H9 (cell line): Measurements from ENCODE around the gene CLEC18C. TPM values are rescaled to one million over a fixed set of nuclear protein-coding genes. Genes with fewer than 3 reads are reported as not detected.
A peak's percentile ranks its signal among the peaks of the same experiment; 100 is the strongest.
"Not testable (repeated sequence)": the region's sequence is repeated elsewhere in the genome, so short reads cannot be mapped to it uniquely, and the experiment has no call there.

ENCODE experiments used
- DNase-seq: peaks from one replicate; pipeline ENCODE4 v3.0.0-alpha.2; 2017
- H2AFZ ChIP-seq: one replicate; pipeline ENCODE4 v1.6.1; 2013; ENCODE audit warnings: mild to moderate bottlenecking, low read length, control low read depth, moderate library complexity
- H2AK5ac ChIP-seq: 2 replicates; pipeline ENCODE4 v1.6.1; 2013; ENCODE audit warnings: low read length, control low read depth, mixed read lengths; ENCODE audit not compliant: insufficient read length
- H2BK120ac ChIP-seq: one replicate; pipeline ENCODE4 v1.6.1; 2013; ENCODE audit warnings: low read depth, mild to moderate bottlenecking, low read length, control low read depth, inconsistent platforms; ENCODE audit not compliant: poor library complexity, severe bottlenecking
- H2BK12ac ChIP-seq: 2 replicates; pipeline ENCODE4 v1.6.1; 2013; ENCODE audit warnings: low read length, control low read depth, mixed read lengths, low read depth; ENCODE audit not compliant: insufficient read length
- H2BK15ac ChIP-seq: 2 replicates; pipeline ENCODE4 v1.6.1; 2013; ENCODE audit warnings: low read depth, low read length, control low read depth
- H2BK20ac ChIP-seq: one replicate; pipeline ENCODE4 v1.6.1; 2013; ENCODE audit warnings: low read depth, mild to moderate bottlenecking, low read length, control low read depth, inconsistent platforms; ENCODE audit not compliant: poor library complexity, severe bottlenecking
- H2BK5ac ChIP-seq: 2 replicates; pipeline ENCODE4 v1.6.1; 2013; ENCODE audit warnings: low read length, control low read depth, mixed read lengths; ENCODE audit not compliant: insufficient read length
- H3K14ac ChIP-seq: 2 replicates; pipeline ENCODE4 v1.6.1; 2013; ENCODE audit warnings: low read length, control low read depth; ENCODE audit not compliant: insufficient read depth
- H3K18ac ChIP-seq: 2 replicates; pipeline ENCODE4 v1.6.1; 2013; ENCODE audit warnings: low read depth, mild to moderate bottlenecking, mixed read lengths, low read length, control low read depth; ENCODE audit not compliant: insufficient read length
- H3K23ac ChIP-seq: 2 replicates; pipeline ENCODE4 v1.6.1; 2013; ENCODE audit warnings: low read length, control low read depth, mixed read lengths, low read depth; ENCODE audit not compliant: insufficient read length
- H3K23me2 ChIP-seq: 2 replicates; pipeline ENCODE4 v1.6.1; 2013; ENCODE audit warnings: low read depth, mild to moderate bottlenecking, mixed read lengths, low read length, control low read depth; ENCODE audit not compliant: insufficient read length, poor library complexity, severe bottlenecking
- H3K27ac ChIP-seq: 2 replicates; pipeline ENCODE4 v1.5.1; 2013; ENCODE audit warnings: low read length, control low read depth, mixed read lengths, low read depth; ENCODE audit not compliant: insufficient read length
- H3K27me3 ChIP-seq: 2 replicates; pipeline ENCODE4 v1.6.1; 2013; ENCODE audit warnings: low read length, control low read depth, inconsistent platforms; ENCODE audit not compliant: insufficient read depth
- H3K4ac ChIP-seq: 2 replicates; pipeline ENCODE4 v1.6.1; 2013; ENCODE audit warnings: low read depth, mild to moderate bottlenecking, control low read depth, inconsistent platforms, low read length, moderate library complexity
- H3K4me1 ChIP-seq: 2 replicates; pipeline ENCODE4 v1.6.1; 2013; ENCODE audit warnings: low read length, control low read depth, inconsistent platforms; ENCODE audit not compliant: insufficient read depth
- H3K4me2 ChIP-seq: 2 replicates; pipeline ENCODE4 v1.6.1; 2013; ENCODE audit warnings: low read length, control low read depth, mixed read lengths; ENCODE audit not compliant: insufficient read length, insufficient read depth
- H3K56ac ChIP-seq: 2 replicates; pipeline ENCODE4 v1.6.1; 2013; ENCODE audit warnings: low read depth, mild to moderate bottlenecking, mixed read lengths, low read length, control low read depth; ENCODE audit not compliant: insufficient read length
- H3K79me1 ChIP-seq: 2 replicates; pipeline ENCODE4 v1.6.1; 2013; ENCODE audit warnings: low read depth, mild to moderate bottlenecking, moderate library complexity, low read length, control low read depth, inconsistent platforms; ENCODE audit not compliant: insufficient read depth, poor library complexity, severe bottlenecking
- H3K79me2 ChIP-seq: 2 replicates; pipeline ENCODE4 v1.6.1; 2013; ENCODE audit warnings: low read length, control low read depth, inconsistent platforms; ENCODE audit not compliant: insufficient read depth
- H3K9ac ChIP-seq: 2 replicates; pipeline ENCODE4 v1.6.1; 2013; ENCODE audit warnings: low read length, control low read depth, mixed read lengths; ENCODE audit not compliant: insufficient read length; ENCODE audit errors: extremely low read depth
- H3K9me3 ChIP-seq: one replicate; pipeline ENCODE4 v1.6.1; 2013; ENCODE audit warnings: low read depth, low read length, inconsistent platforms; ENCODE audit not compliant: control insufficient read depth
- H3T11ph ChIP-seq: one replicate; pipeline ENCODE4 v1.6.1; 2013; ENCODE audit warnings: mild to moderate bottlenecking, low read length, control low read depth, inconsistent platforms
- H4K20me1 ChIP-seq: one replicate; pipeline ENCODE4 v1.6.1; 2013; ENCODE audit not compliant: control insufficient read depth, insufficient read length, insufficient read depth
- H4K5ac ChIP-seq: 2 replicates; pipeline ENCODE4 v1.6.1; 2013; ENCODE audit warnings: low read depth, mild to moderate bottlenecking, mixed read lengths, low read length, control low read depth; ENCODE audit not compliant: insufficient read length
- H4K8ac ChIP-seq: replicated peaks from 2 replicates; pipeline ENCODE4 v1.6.1; 2013; ENCODE audit warnings: low read length, control low read depth, mixed read lengths, low read depth; ENCODE audit not compliant: insufficient read length
- H4K91ac ChIP-seq: 2 replicates; pipeline ENCODE4 v1.6.1; 2013; ENCODE audit warnings: low read depth, mild to moderate bottlenecking, moderate library complexity, mixed read lengths, low read length, control low read depth; ENCODE audit not compliant: insufficient read length
- H3K27ac Mint-ChIP-seq, 3 experiments: 2 replicates in 2 of 3; 3 replicates in 1 of 3; pipeline ENCODE4 v1.8.0; 2020 to 2021; ENCODE audit warnings: mixed read lengths in 3 of 3, mild to moderate bottlenecking in 1 of 3, moderate library complexity in 1 of 3
- H3K27me3 Mint-ChIP-seq: 2 replicates; pipeline ENCODE4 v1.8.0; 2021; ENCODE audit warnings: low read depth, mild to moderate bottlenecking, moderate library complexity, mixed read lengths
- H3K36me3 Mint-ChIP-seq, 3 experiments: 2 replicates in 2 of 3; 3 replicates in 1 of 3; pipeline ENCODE4 v1.8.0; 2020 to 2021; ENCODE audit warnings: low read depth in 3 of 3, mixed read lengths in 3 of 3; ENCODE audit not compliant: insufficient read depth in 1 of 3
- H3K4me1 Mint-ChIP-seq, 2 experiments: 2 replicates each; pipeline ENCODE4 v1.8.0; 2020; ENCODE audit warnings: mixed read lengths in 2 of 2
- H3K4me3 Mint-ChIP-seq, 2 experiments: 2 replicates in 1 of 2; 3 replicates in 1 of 2; pipeline ENCODE4 v1.8.0; 2020 to 2021; ENCODE audit warnings: mild to moderate bottlenecking in 2 of 2, mixed read lengths in 2 of 2, moderate library complexity in 1 of 2
- H3K9me3 Mint-ChIP-seq, 2 experiments: 2 replicates in 1 of 2; 3 replicates in 1 of 2; pipeline ENCODE4 v1.8.0; 2020; ENCODE audit warnings: mild to moderate bottlenecking in 2 of 2, mixed read lengths in 2 of 2, moderate library complexity in 1 of 2
- WGBS: extraction: QIAGEN DNeasy Blood & Tissue Kit; methylation state at CpG from one replicate; pipeline ENCODE4 v1.1.7; 2013; ENCODE audit warnings: missing lambda C conversion rate, low lambda C conversion rate, mixed read lengths; ENCODE audit not compliant: insufficient read length; ENCODE audit errors: extremely low coverage; 5-methylcytosine and 5-hydroxymethylcytosine counted together
- total RNA-seq: library from RNA; stranded (reverse); gene quantifications from 2 replicates; pipeline ENCODE4 v1.2.1, GENCODE V29; 2021

CLEC18C gene
- total RNA-seq, 1 experiment from 2014 or later = 0.11 TPM

DNA sequence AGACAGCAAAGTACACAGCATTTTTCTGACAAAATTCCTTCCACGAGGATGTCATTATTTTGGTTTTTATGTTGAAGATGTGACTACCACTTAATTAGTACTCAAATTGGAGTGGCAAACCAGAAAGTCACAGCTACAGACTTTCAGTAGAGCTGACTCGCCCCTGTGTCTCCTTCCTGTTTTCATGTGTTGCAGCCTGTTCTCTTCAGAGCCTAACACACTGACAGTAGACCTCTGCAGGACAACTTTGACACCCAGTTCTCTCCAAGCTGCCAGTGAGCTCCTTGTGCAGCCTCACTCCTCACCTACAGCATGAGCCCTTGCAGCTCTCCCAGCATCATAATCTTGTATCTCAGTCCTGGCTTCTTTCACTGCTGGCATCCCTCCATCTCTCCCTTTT, 49.0 kb downstream of the CLEC18C start:
- H4K8ac ChIP-seq, H3K4me3 Mint-ChIP-seq, DNase-seq, H3K79me1 ChIP-seq, H3K4ac ChIP-seq, H3K4me2 ChIP-seq, H2BK5ac ChIP-seq, H3K4me1 Mint-ChIP-seq, H3K27ac ChIP-seq, H2AFZ ChIP-seq, H2AK5ac ChIP-seq, H3K4me1 ChIP-seq, H3K9me3 Mint-ChIP-seq, H4K5ac ChIP-seq, H2BK20ac ChIP-seq, H3K14ac ChIP-seq, H3K23ac ChIP-seq, H2BK15ac ChIP-seq, H3K23me2 ChIP-seq, H3K9ac ChIP-seq, H3K27me3 ChIP-seq, H3K9me3 ChIP-seq, H4K20me1 ChIP-seq, H3K27ac Mint-ChIP-seq, H3T11ph ChIP-seq, H2BK12ac ChIP-seq, H3K18ac ChIP-seq, H3K56ac ChIP-seq, H3K27me3 Mint-ChIP-seq, H3K79me2 ChIP-seq, H2BK120ac ChIP-seq, H4K91ac ChIP-seq: not testable (repeated sequence)
- WGBS = no CpG with 5 or more reads among the region's 2 CpGs
- H3K36me3 Mint-ChIP-seq = peaks cover 15 to 50% (median 17%) of the 10 kb centered on the region in 3 experiments; a peak in 5 of 7 replicates

DNA sequence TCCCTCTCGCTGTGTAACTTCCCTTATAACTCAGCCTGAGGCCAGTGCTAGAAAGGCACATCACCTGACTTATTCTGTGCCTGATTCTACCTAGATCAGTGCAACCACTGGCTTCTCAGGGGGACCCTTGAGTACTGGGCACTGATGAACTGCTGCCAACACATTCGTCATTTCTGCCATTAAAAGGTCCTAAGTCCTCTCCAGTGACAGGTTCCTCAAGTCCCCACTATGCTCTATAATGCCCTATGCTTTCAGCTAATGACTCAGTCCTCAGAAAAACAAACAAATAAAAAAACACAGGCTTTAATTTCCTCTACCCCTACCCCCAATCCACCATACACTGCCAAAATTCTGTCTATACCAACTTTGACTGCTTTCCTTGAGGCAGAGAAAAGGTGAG, 49.6 kb downstream of the CLEC18C start:
- peaks cover 15 to 54% (median 17%) of the 10 kb centered on the region in 3 experiments; a peak in 5 of 7 replicates for H3K36me3 Mint-ChIP-seq
- not testable (repeated sequence) for H3K23ac ChIP-seq, H2AK5ac ChIP-seq, H3K4ac ChIP-seq, H2BK15ac ChIP-seq, H3K27ac ChIP-seq, H3K4me1 ChIP-seq, H2AFZ ChIP-seq, H3K9me3 ChIP-seq, H3K79me2 ChIP-seq, H2BK20ac ChIP-seq, H3T11ph ChIP-seq, H3K9me3 Mint-ChIP-seq, H2BK5ac ChIP-seq, H3K4me1 Mint-ChIP-seq, H2BK120ac ChIP-seq, H4K20me1 ChIP-seq, H3K23me2 ChIP-seq, H3K14ac ChIP-seq, H3K79me1 ChIP-seq, H3K9ac ChIP-seq, H4K5ac ChIP-seq, H3K4me3 Mint-ChIP-seq, H3K4me2 ChIP-seq, H3K56ac ChIP-seq, DNase-seq, H4K8ac ChIP-seq, H2BK12ac ChIP-seq, H3K27me3 Mint-ChIP-seq, H3K18ac ChIP-seq, H4K91ac ChIP-seq, H3K27me3 ChIP-seq
- no CpG with 5 or more reads among the region's 2 CpGs for WGBS
- 0 out of 7 replicates have a peak overlapping the region, but pooled peaks of 1 of the 3 experiments have one; percentile 42 for H3K27ac Mint-ChIP-seq
